K562 (cell line): ENCODE results near the gene SRP72. TPM values are rescaled to one million over a fixed set of nuclear protein-coding genes. Genes with fewer than 3 reads are reported as not detected.
A peak's percentile ranks its signal among the peaks of the same experiment; 100 is the strongest.

Experiments
- ARID2 ChIP-seq: fragments of 450-650 bp; IDR thresholded peaks from 2 replicates; pipeline ENCODE4 v1.6.1; 2017; ENCODE audit warnings: antibody characterized with exemption, mild to moderate bottlenecking
- ATF7 ChIP-seq: fragments of 450-650 bp; IDR thresholded peaks from 2 replicates; pipeline ENCODE4 v1.7.1; 2014; ENCODE audit warnings: mild to moderate bottlenecking, moderate library complexity
- BRCA1 ChIP-seq, 2 experiments: fragments of 450-650 bp in 1 of 2; sonication (generic) in 1 of 2; formaldehyde crosslinking in 1 of 2; IDR thresholded peaks; 2 replicates each; pipeline versions ENCODE4 v1.5.0 to v1.6.1; 2017 to 2020; ENCODE audit warnings: mild to moderate bottlenecking in 1 of 2, missing genetic modification reagents in 1 of 2
- CBFA2T3 ChIP-seq: fragments of 450-650 bp; IDR thresholded peaks from 2 replicates; pipeline ENCODE4 v1.6.1; 2017
- CCAR2 ChIP-seq: fragments of 200-400 bp; formaldehyde crosslinking; IDR thresholded peaks from 2 replicates; pipeline ENCODE4 v1.6.1; 2017; ENCODE audit warnings: mild to moderate bottlenecking, low read depth, low read length
- CTBP1 ChIP-seq: fragments of 450-650 bp; IDR thresholded peaks from 2 replicates; pipeline ENCODE4 v1.6.1; 2016; ENCODE audit warnings: borderline replicate concordance
- DDX20 ChIP-seq: fragments of 450-650 bp; IDR thresholded peaks from 2 replicates; pipeline ENCODE4 v1.6.1; 2016; ENCODE audit warnings: missing genetic modification characterization, low read depth, mild to moderate bottlenecking, missing compliant biosample characterization, moderate library complexity
- EZH2 ChIP-seq: IDR thresholded peaks from 2 replicates; pipeline ENCODE4 v1.6.1; 2012; ENCODE audit warnings: low read depth, mild to moderate bottlenecking, inconsistent platforms, low read length, borderline replicate concordance
- HLTF ChIP-seq: fragments of 450-650 bp; IDR thresholded peaks from 2 replicates; pipeline ENCODE4 v1.6.1; 2016
- JUNB ChIP-seq: fragments of 450-650 bp; formaldehyde crosslinking; conservative IDR thresholded peaks from 2 replicates; pipeline ENCODE4 v1.4.0; 2020; ENCODE audit warnings: mild to moderate bottlenecking
- JUND ChIP-seq, 2 experiments: IDR thresholded peaks; 2 replicates in 1 of 2; 3 replicates in 1 of 2; pipeline ENCODE4 v1.6.1; 2011; ENCODE audit warnings: borderline replicate concordance in 2 of 2, low read depth in 2 of 2, low read length in 2 of 2, improper control_type of control experiment in 1 of 2, missing biosample characterization in 1 of 2, missing genetic modification characterization in 1 of 2, missing genetic modification reagents in 1 of 2
- RB1 ChIP-seq: fragments of 450-650 bp; IDR thresholded peaks from 2 replicates; pipeline ENCODE4 v1.6.1; 2017; ENCODE audit warnings: low read depth, mild to moderate bottlenecking
- SREBF1 ChIP-seq: fragments of 150-350 bp; IDR thresholded peaks from 2 replicates; pipeline ENCODE4 v1.6.1; 2014; ENCODE audit warnings: antibody characterized with exemption, low read depth, low read length, borderline replicate concordance
- SUPT5H ChIP-seq: fragments of 450-650 bp; IDR thresholded peaks from 2 replicates; pipeline ENCODE4 v1.6.1; 2016
- ZBTB40 ChIP-seq, 2 experiments: fragments of 450-650 bp in 1 of 2; sonication (generic) in 1 of 2; formaldehyde crosslinking in 1 of 2; IDR thresholded peaks; 2 replicates each; pipeline versions ENCODE4 v1.7.1 to v1.9.0; 2016 to 2022; ENCODE audit warnings: inconsistent platforms in 1 of 2, mild to moderate bottlenecking in 1 of 2, missing genetic modification reagents in 1 of 2
- ZNF143 ChIP-seq: sonication (generic); formaldehyde crosslinking; IDR thresholded peaks from 2 replicates; pipeline ENCODE4 v1.9.0; 2022; ENCODE audit warnings: mild to moderate bottlenecking, missing genetic modification reagents
- ZNF165 ChIP-seq: fragments of 250-450 bp; sonication (Bioruptor Pico); IDR thresholded peaks from 2 replicates; pipeline ENCODE4 v1.4.0; 2020; ENCODE audit warnings: borderline replicate concordance
- ZNF23 ChIP-seq: fragments of 250-450 bp; sonication (Bioruptor Pico); IDR thresholded peaks from 2 replicates; pipeline ENCODE4 v1.4.0; 2020; ENCODE audit warnings: mild to moderate bottlenecking
- ZNF780A ChIP-seq: fragments of 250-450 bp; sonication (Bioruptor Pico); IDR thresholded peaks from 2 replicates; pipeline ENCODE4 v1.5.0; 2021; ENCODE audit warnings: mild to moderate bottlenecking
- polyA plus RNA-seq, 8 experiments: library from polyadenylated mRNA; depleted of rRNA in 4 of 8; stranded (reverse) in 5 of 8; unstranded in 3 of 8; fragments of >200 nt; fragmentation: Nextera tagmentation in 2 of 8; fragmentation: Illumina TruSeq in 1 of 8; extraction: Ambion mirVana in 2 of 8; extraction: Trizol in 1 of 8; gene quantifications; 2 replicates each; pipeline versions ENCODE4 v1.2.1 to v1.2.3, GENCODE V29; 2011 to 2014; ENCODE audit warnings: inconsistent platforms in 1 of 8, missing spikeins in 1 of 8
- total RNA-seq, 7 experiments: library from RNA; depleted of rRNA in 6 of 7; stranded (reverse); fragments of >200 nt in 6 of 7; fragmentation: Illumina TruSeq in 2 of 7; extraction: Trizol in 2 of 7; gene quantifications; 2 replicates each; pipeline versions ENCODE4 v1.2.1 to v1.2.3, GENCODE V29; 2011 to 2021; ENCODE audit warnings: low replicate concordance in 1 of 7

The SRP72 gene
- total and polyA plus RNA-seq, 9 of the 15 experiments (the other 6 are each of a cell fraction or from before 2014, with no cell fraction given), result 124 to 341 (median 202) TPM

GRCh38 chr4:56544573-56545131, 77.2 kb downstream of the SRP72 start (continued):
- TF ChIP-seq CCAR2, result no peak
- peak; percentile 24; the same call in 1 of the 2 replicates for TF ChIP-seq CBFA2T3
- TF ChIP-seq ZNF165 (CRISPR knock-in tag), result no peak
- no peak for TF ChIP-seq ZNF23 (CRISPR knock-in tag)
- no peak for TF ChIP-seq DDX20 (tag)
- no peak for TF ChIP-seq ZNF780A
- TF ChIP-seq ARID2, result peak; percentile 78; the same call in 1 of the 2 replicates
- TF ChIP-seq ZBTB40 (IDR thresholded peaks at IDR 0.05), result 0 out of 2 replicates have a peak, but pooled peaks have one; percentile 12
- TF ChIP-seq ZBTB40 (CRISPR knock-in tag; IDR thresholded peaks at IDR 0.05), result no peak
- TF ChIP-seq JUNB (CRISPR knock-in tag), result no peak
- TF ChIP-seq BRCA1 (IDR thresholded peaks at IDR 0.05), result no peak
- TF ChIP-seq BRCA1 (CRISPR knock-in tag; IDR thresholded peaks at IDR 0.05), result no peak
- peak; percentile 98 for TF ChIP-seq RB1
- peak; percentile 80 for TF ChIP-seq JUND (IDR thresholded peaks at IDR 0.05; ENCODE audit: borderline replicate concordance, low read depth, low read length)
- peak; percentile 81; the same call in 1 of the 3 replicates for TF ChIP-seq JUND (tag; IDR thresholded peaks at IDR 0.05; ENCODE audit: borderline replicate concordance, low read depth, low read length)
- no peak for TF ChIP-seq HLTF
- TF ChIP-seq CTBP1, result peak; percentile 84
- no peak for TF ChIP-seq SREBF1
- no peak for TF ChIP-seq EZH2
- no peak for TF ChIP-seq SUPT5H
- no peak for TF ChIP-seq ZNF143
- TF ChIP-seq ATF7, result peak; percentile 97
